ES-I3 (cell line): Measurements from ENCODE around the gene MFAP5.
"Not testable (repeated sequence)": the region's sequence is repeated elsewhere in the genome, so short reads cannot be mapped to it uniquely, and the experiment has no call there.

Experiments
- H3K36me3 ChIP-seq: 2 replicates; pipeline ENCODE4 v1.6.1; 2013; ENCODE audit warnings: mild to moderate bottlenecking, low read length, control low read depth, moderate library complexity; ENCODE audit not compliant: insufficient read depth
- H3K4me1 ChIP-seq: 2 replicates; pipeline ENCODE4 v1.6.1; 2013; ENCODE audit warnings: mild to moderate bottlenecking, control low read depth, low read length; ENCODE audit not compliant: insufficient read depth
- H3K9ac ChIP-seq: 2 replicates; pipeline ENCODE4 v1.6.1; 2013; ENCODE audit warnings: low read depth, mild to moderate bottlenecking, low read length, moderate library complexity
- H3K9me3 ChIP-seq: 2 replicates; pipeline ENCODE4 v1.6.1; 2013; ENCODE audit warnings: mild to moderate bottlenecking, low read length, moderate library complexity; ENCODE audit not compliant: control insufficient read depth, insufficient read depth

The MFAP5 gene

GRCh38 chr12:8630131-8630530, 32.5 kb downstream of the MFAP5 start:
- H3K9ac ChIP-seq = no peak overlapping the region
- no peaks in the 10 kb centered on the region for H3K36me3 ChIP-seq
- peaks cover 7% of the 10 kb centered on the region; the same call in 1 of the 2 replicates for H3K4me1 ChIP-seq
- H3K9me3 ChIP-seq = no peaks in the 10 kb centered on the region

GRCh38 chr12:8629486-8630033, 33.1 kb downstream of the MFAP5 start:
- Histone ChIP-seq H3K4me1 (peaks cover 6% of the 10 kb centered on the region; the same call in 1 of the 2 replicates), H3K9me3 (no peaks in the 10 kb centered on the region), H3K36me3 (no peaks in the 10 kb centered on the region), H3K9ac (no peak overlapping the region)

DNA sequence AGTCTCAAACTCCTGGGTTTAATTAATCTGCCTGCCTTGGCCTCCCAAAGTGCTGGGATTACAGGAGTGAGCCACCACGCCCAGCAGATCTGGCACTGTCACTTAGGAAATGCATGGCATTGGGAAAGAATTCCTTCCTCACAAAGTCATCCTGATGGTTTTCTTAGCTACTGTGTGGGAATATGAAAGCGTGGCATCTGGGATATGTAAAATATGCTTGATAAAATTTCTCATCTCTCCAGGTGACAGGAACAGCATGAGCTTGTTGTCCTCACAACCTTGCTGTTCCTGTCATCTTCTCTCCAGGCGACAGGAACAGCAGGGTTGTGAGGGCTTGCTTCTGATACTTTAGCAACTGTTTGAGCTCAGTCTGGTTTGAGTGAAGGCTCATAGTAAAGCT, 33.9 kb downstream of the MFAP5 start:
- Histone ChIP-seq H3K9me3 (peaks cover 3% of the 10 kb centered on the region; the same call in 1 of the 2 replicates), H3K9ac (no peak overlapping the region), H3K4me1 (peaks cover 6% of the 10 kb centered on the region; the same call in 1 of the 2 replicates), H3K36me3 (no peaks in the 10 kb centered on the region)

DNA sequence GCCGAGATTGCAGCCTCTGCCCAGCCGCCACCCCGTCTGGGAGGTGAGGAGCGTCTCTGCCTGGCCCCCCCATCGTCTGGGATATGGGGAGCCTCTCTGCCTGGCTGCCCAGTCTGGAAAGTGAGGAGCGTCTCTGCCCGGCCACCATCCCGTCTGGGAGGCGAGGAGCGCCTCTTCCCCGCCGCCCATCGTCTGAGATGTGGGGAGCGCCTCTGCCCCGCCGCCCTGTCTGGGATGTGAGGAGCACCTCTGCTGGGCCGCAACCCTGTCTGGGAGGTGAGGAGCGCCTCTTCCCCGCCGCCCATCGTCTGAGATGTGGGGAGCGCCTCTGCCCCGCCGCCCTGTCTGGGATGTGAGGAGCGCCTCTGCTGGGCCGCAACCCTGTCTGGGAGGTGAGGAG, 37.9 kb downstream of the MFAP5 start:
- not testable (repeated sequence) for H3K9me3 ChIP-seq, H3K36me3 ChIP-seq, H3K9ac ChIP-seq, H3K4me1 ChIP-seq

DNA sequence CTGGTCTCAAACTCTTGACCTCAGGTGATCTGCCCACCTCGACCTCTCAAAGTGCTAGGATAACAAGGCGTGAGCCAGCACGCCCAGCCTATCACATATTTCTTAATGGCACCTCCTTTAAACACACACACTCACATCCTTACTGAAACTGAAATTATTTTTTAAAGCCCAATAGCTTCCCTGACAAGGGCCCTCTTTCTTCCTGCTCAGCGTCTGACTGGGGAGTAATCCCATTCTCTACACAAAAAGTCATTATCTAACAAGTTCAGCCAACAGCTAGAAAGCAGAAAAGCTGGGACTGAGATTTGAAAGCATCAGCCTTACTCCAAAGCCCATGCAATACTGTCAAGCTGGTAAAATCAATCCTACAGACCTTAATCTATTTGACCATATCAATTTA, 40.0 kb downstream of the MFAP5 start:
- no peak overlapping the region for H3K9ac ChIP-seq
- no peaks in the 10 kb centered on the region for H3K4me1 ChIP-seq
- H3K36me3 ChIP-seq = no peaks in the 10 kb centered on the region
- H3K9me3 ChIP-seq = peaks cover 7% of the 10 kb centered on the region; the same call in 1 of the 2 replicates

DNA sequence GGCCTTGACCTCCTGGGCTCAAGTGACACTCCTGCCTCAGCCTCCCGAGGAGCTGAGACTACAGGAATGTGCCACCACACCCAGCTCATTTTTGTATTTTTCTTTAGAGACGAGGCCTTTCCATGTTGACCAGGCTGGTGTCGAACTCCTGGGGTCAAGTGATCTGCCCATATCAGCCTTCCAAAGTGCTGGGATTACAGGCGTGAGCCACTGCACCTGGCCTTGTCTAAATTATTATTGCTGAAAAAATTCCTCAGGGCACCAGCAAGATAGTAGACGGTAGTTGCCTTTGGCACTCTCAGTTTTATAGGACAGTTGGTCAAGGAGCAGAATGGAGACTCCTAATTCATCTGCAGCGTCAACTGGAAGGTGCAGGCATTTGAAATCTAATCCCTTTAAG, 47.4 kb downstream of the MFAP5 start:
- Histone ChIP-seq H3K36me3 (no peaks in the 10 kb centered on the region), H3K9me3 (no peaks in the 10 kb centered on the region), H3K9ac (no peak overlapping the region), H3K4me1 (no peaks in the 10 kb centered on the region; the same call in 1 of the 2 replicates)

GRCh38 chr12:8613881-8614280, 48.7 kb downstream of the MFAP5 start:
- H3K36me3 ChIP-seq, H3K4me1 ChIP-seq, H3K9me3 ChIP-seq, H3K9ac ChIP-seq: not testable (repeated sequence)

GRCh38 chr12:8612629-8613028, 50.0 kb downstream of the MFAP5 start, which contains the start of gene AICDA:
AICDA (minus strand) TSS chr12:8612859; CDS start chr12:8612767, 92 bp downstream.
- no peaks in the 10 kb centered on the region for H3K36me3 ChIP-seq

DNA sequence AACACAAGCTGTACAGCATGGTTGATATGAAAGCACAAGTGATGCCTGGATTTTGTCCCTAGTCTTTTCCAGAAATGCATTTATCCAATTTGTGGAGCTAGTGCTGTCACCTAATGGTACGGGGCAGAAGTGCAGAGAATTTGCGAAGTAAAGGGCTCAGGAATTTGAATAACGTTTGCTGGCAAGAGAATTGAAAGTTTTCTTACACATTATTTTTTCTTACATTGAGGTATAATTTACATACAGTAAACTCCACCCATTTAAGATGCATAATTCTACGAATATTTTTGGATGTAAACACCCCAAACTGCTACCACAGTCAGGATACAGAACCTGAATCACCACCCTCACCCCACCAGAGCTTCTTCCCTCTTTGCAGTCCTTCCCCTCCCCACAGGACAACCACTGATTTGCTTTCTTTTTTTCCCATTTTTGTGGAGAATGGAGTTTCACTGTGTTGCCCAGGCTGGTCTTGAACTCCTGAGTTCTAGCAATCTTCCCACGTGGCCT, 53.5 kb downstream of the MFAP5 start:
- peaks cover 15% of the 10 kb centered on the region for H3K4me1 ChIP-seq
- no peaks in the 10 kb centered on the region for H3K9me3 ChIP-seq
- H3K36me3 ChIP-seq = no peaks in the 10 kb centered on the region
- H3K9ac ChIP-seq = no peak overlapping the region

More at GRCh38 chr12:8612629-8613028, 50.0 kb downstream of the MFAP5 start, which contains the start of gene AICDA:
- Histone ChIP-seq H3K9ac (no peak within 1 kb of the TSS), H3K9me3 (no peaks in the 10 kb centered on the region), H3K4me1 (peaks cover 9% of the 10 kb centered on the region)

DNA sequence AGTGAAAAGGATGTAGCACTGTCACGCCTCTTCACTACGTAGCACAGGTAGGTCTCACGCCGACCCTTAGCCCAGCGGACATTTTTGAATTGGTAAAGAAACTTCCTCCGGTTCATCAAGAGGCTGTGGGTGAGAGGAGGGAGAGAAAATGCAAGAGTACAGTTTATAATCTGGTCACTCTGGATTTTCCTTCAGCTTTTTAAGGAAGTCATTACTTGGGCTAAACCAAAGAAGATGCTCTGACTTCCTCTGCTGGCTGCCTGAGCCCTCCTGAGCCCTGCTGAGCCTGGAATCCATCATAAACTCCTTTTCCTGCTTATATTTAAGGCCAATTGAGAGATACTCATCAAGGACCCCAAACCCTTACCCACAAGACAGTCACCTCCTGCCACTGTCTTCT, 55.7 kb downstream of the MFAP5 start:
- no peaks in the 10 kb centered on the region for H3K36me3 ChIP-seq
- H3K9me3 ChIP-seq = no peaks in the 10 kb centered on the region
- H3K4me1 ChIP-seq = peaks cover 17% of the 10 kb centered on the region
- no peak overlapping the region for H3K9ac ChIP-seq

- H3K36me3 ChIP-seq = no peaks in the 10 kb centered on the region
- no peaks in the 10 kb centered on the region for H3K9me3 ChIP-seq
- H3K4me1 ChIP-seq = peaks cover 17% of the 10 kb centered on the region
- H3K9ac ChIP-seq = no peak overlapping the region
Observed at GRCh38 chr12:8605057-8605456, 57.6 kb downstream of the MFAP5 start.

DNA sequence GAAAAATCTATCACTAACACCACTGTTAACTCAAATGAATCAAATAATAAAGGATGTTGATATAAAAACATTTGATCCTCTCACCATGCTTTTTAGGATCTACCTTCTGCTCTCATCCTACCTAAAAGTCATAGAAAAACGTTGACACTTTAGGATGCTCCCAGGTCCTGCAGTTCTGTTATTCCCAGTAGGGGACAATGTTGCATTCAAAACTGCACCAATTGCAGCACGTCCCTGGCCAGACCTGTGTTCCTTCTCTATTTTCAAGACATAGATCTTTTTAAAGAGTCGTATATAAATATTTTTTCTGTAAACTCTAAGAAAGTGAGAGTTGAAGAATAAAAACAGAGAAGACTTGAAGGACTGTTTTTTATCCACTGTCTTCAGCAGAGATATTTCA, 58.8 kb downstream of the MFAP5 start:
- H3K9me3 ChIP-seq = no peaks in the 10 kb centered on the region
- H3K9ac ChIP-seq = no peak overlapping the region
- no peaks in the 10 kb centered on the region for H3K36me3 ChIP-seq
- peaks cover 11% of the 10 kb centered on the region for H3K4me1 ChIP-seq

GRCh38 chr12:8603286-8603685, 59.3 kb downstream of the MFAP5 start:
- peaks cover 8% of the 10 kb centered on the region; the same call in 1 of the 2 replicates for H3K4me1 ChIP-seq
- no peak overlapping the region for H3K9ac ChIP-seq
- H3K9me3 ChIP-seq = no peaks in the 10 kb centered on the region
- no peaks in the 10 kb centered on the region for H3K36me3 ChIP-seq

GRCh38 chr12:8596561-8596960, 66.1 kb downstream of the MFAP5 start:
- Histone ChIP-seq H3K4me1 (no peaks in the 10 kb centered on the region), H3K9ac (no peak overlapping the region), H3K36me3 (no peaks in the 10 kb centered on the region), H3K9me3 (no peaks in the 10 kb centered on the region)
